VCaP (cell line): ENCODE data around the gene CFAP97D2.

Source experiments
- H3K27ac ChIP-seq: fragments of 450-650 bp; 2 replicates; pipeline ENCODE4 v1.5.1; 2017
- CTCF ChIP-seq: fragments of 450-650 bp; conservative IDR thresholded peaks from 2 replicates; pipeline ENCODE4 v1.5.1; 2017; ENCODE audit warnings: mild to moderate bottlenecking, moderate library complexity

CFAP97D2 gene

DNA sequence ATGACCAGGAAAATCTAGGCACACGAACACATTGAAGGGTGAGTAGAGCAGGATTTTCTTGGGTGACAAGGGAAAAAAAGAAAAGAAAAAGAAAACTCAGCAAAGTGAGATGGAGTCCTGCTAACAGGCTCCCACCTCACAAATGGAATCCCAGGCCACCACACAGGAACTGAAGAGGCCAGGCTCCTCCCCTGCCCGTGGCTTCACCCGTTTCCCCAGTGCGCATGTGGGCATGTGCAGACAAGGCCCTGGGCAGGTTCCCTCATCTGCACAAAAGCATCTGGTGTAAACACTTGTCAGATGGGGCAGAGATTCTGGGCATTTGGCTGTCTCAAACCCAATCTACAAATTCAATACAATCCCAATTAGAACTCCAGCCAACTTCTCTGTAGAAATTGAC is 24.5 kb downstream of the CFAP97D2 start:
- TF ChIP-seq CTCF = no peak
- H3K27ac ChIP-seq = no peak overlapping the region

GRCh38 chr13:114204894-114205293 is 25.8 kb downstream of the CFAP97D2 start:
- no peak overlapping the region for H3K27ac ChIP-seq
- no peak for TF ChIP-seq CTCF

DNA sequence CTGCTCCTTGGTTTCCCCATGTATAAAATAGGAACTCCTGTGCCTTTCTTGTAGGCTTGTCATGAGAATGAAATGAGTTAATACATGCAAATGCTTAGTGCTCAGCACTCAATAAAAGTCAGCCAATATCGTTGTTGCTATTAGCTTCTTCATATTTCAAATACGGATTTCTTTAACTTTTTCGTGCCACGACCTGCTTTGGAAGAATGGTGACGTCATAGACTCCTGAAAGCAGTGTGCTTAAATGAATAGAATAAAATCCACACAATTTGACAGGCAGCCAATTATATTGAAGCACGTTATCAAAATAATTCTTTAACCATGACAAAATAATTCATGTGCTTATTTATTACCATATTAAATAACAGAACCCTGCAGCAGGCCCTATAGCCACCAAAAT is 29.1 kb downstream of the CFAP97D2 start:
- H3K27ac ChIP-seq = no peak overlapping the region
- TF ChIP-seq CTCF = no peak

DNA sequence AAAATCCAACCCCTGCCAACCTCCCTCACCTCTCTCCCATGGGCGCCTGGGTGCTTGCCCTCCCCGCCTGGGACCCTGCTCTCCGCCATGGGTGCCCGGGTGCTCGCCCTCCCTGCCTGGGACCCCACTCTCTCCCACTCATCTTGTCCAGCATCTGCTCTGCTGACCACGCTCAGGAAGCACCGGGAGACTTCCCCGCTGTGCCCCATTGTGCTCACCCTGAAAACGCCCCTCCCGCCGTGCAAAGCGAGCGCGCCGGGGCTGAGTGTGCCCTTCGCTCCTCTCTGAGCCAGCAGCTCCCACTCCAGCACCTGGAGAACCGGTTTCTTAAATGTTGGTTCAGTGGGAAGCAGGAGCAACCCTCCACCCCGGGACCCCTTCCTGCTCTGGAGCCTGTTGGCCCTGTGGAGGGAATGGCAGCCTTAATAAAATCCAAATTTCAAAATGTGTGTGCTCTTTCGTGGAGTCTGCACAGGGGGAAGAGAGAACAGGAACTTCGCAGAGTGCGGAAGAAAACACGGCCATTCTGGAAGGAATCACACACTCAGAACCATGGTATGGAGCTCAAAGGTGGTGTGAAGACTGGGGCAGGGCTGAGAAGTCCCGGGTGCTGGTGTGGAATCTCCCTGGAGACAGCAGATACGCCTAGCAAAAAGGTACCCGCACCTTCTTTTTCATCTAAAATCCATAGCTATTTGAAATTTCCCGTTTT is 32.5 kb downstream of the CFAP97D2 start:
- H3K27ac ChIP-seq = no peak overlapping the region
- no peak for TF ChIP-seq CTCF

- no peak for TF ChIP-seq CTCF
- no peak overlapping the region for H3K27ac ChIP-seq
Measured at GRCh38 chr13:114212158-114212495, 33.1 kb downstream of the CFAP97D2 start.

DNA sequence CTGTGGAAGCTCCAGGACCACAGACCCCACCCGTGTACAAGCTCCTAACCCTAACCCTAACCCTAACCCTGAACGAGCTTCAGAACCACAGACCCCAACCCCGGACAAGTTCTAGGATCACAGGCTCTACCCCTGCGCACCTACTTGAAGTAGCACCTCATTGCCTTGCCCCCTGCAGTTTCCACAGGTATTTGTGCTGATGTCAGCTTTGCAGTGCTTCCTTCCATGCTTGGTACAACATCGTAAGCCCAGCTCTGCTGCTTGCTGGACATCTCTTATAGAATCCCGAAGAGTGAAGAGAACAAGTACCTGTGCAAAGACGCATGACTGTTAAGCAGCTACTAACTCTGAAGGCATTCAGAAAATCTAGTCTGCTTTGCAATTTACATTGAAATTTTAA is 34.9 kb downstream of the CFAP97D2 start:
- H3K27ac ChIP-seq = no peak overlapping the region
- no peak for TF ChIP-seq CTCF

DNA sequence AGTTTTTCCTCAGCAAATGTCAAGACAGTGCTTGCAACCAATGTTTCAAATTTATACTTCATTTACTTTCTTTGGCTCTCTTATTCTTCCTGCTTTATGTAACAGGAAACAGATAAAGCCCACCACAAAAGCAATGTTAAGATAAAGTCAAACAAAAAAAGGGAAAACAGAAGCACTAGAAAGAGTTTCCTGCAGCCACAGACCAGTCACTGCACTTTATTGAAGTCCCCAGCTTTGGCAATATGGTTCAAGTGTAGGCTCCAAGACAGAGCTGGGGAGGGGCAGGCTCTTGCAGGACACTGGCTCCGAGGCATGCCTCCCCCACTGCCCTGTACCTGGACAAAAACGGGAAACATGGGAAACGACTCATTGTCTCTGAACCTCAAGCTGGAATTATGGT is 40.3 kb downstream of the CFAP97D2 start:
- TF ChIP-seq CTCF = no peak
- H3K27ac ChIP-seq = no peak overlapping the region
